Fibroblast of lung (primary cell): ENCODE results near the gene ST6GALNAC3. TPM values are rescaled to one million over a fixed set of nuclear protein-coding genes. Genes with fewer than 3 reads are reported as not detected.

Experiments
- DNase-seq, 2 donors: peaks; one replicate each; pipeline versions ENCODE4 v3.0.0 to v3.0.0-alpha.2; 2010; ENCODE audit warnings: low read depth in 2 of 2
- H2AFZ ChIP-seq: 2 replicates; pipeline ENCODE4 v1.5.1; 2012; ENCODE audit warnings: low read length, control low read depth, inconsistent platforms
- H3K27ac ChIP-seq: 2 replicates; pipeline ENCODE4 v1.5.1; 2011; ENCODE audit warnings: low read length, control low read depth; ENCODE audit not compliant: insufficient read depth
- H3K27me3 ChIP-seq: 2 replicates; pipeline ENCODE4 v1.5.1; 2011; ENCODE audit warnings: mild to moderate bottlenecking, low read length; ENCODE audit not compliant: control insufficient read depth, insufficient read depth
- H3K36me3 ChIP-seq: 2 replicates; pipeline ENCODE4 v1.5.1; 2011; ENCODE audit warnings: low read length; ENCODE audit not compliant: control insufficient read depth, insufficient read depth
- H3K4me1 ChIP-seq: 2 replicates; pipeline ENCODE4 v1.5.1; 2011; ENCODE audit warnings: low read length; ENCODE audit not compliant: control insufficient read depth, insufficient read depth; ENCODE audit errors: extremely low read depth
- H3K4me2 ChIP-seq: 2 replicates; pipeline ENCODE4 v1.5.1; 2011; ENCODE audit warnings: low read length, control low read depth; ENCODE audit not compliant: insufficient read depth; ENCODE audit errors: extremely low read depth
- H3K4me3 ChIP-seq, 4 experiments: fragments of 200-600 bp in 1 of 4; sonication (generic) in 1 of 4; replicated peaks in 1 of 4; 2 replicates each; pipeline ENCODE4 v1.5.1; 2011 to 2016; ENCODE audit warnings: low read length in 4 of 4, low read depth in 3 of 4, mild to moderate bottlenecking in 3 of 4, control low read depth in 2 of 4, inconsistent platforms in 1 of 4, mixed read lengths in 1 of 4; ENCODE audit not compliant: insufficient read depth in 1 of 4; ENCODE audit errors: control extremely low read depth in 1 of 4
- H3K79me2 ChIP-seq: 2 replicates; pipeline ENCODE4 v1.5.1; 2012; ENCODE audit warnings: mild to moderate bottlenecking, low read length, inconsistent platforms; ENCODE audit not compliant: control insufficient read depth, insufficient read depth
- H3K9ac ChIP-seq: 2 replicates; pipeline ENCODE4 v1.5.1; 2011; ENCODE audit warnings: mild to moderate bottlenecking, low read length, control low read depth; ENCODE audit not compliant: insufficient read depth
- H3K9me3 ChIP-seq: 2 replicates; pipeline ENCODE4 v1.5.1; 2012; ENCODE audit warnings: low read depth, low read length; ENCODE audit not compliant: control insufficient read depth, insufficient read depth
- H4K20me1 ChIP-seq: 2 replicates; pipeline ENCODE4 v1.5.1; 2011; ENCODE audit warnings: low read length; ENCODE audit not compliant: control insufficient read depth, insufficient read depth; ENCODE audit errors: extremely low read depth
- EZH2 ChIP-seq: IDR thresholded peaks from 2 replicates; pipeline ENCODE4 v1.5.1; 2012; ENCODE audit warnings: low read length, control low read depth, mild to moderate bottlenecking; ENCODE audit errors: missing control alignments
- polyA plus RNA-seq, 2 donors: library from polyadenylated mRNA; depleted of rRNA in 1 of 2; stranded (reverse) in 1 of 2; unstranded in 1 of 2; fragments of >200 nt; gene quantifications; 2 replicates each; pipeline ENCODE4 v1.2.1, GENCODE V29; 2011 to 2012; ENCODE audit warnings: missing spikeins in 1 of 2
- total RNA-seq: library from RNA; depleted of rRNA; stranded (reverse); fragments of >200 nt; gene quantifications from 2 replicates; pipeline ENCODE4 v1.2.1, GENCODE V29; 2014
- TF ChIP-seq, protein P1 (sequence below), 2 donors: IDR thresholded peaks in 1 of 2; conservative IDR thresholded peaks in 1 of 2; 1 replicate in 1 of 2; 2 replicates in 1 of 2; pipeline ENCODE4 v1.5.1; 2011 to 2012; ENCODE audit warnings: low read length in 2 of 2, control low read depth in 1 of 2, inconsistent platforms in 1 of 2, low read depth in 1 of 2, mild to moderate bottlenecking in 1 of 2

ST6GALNAC3 gene
- total and polyA plus RNA-seq, 2 donors (not counting 1 experiment from before 2014, with no cell fraction given) = 0.34 to 0.66 TPM

DNA sequence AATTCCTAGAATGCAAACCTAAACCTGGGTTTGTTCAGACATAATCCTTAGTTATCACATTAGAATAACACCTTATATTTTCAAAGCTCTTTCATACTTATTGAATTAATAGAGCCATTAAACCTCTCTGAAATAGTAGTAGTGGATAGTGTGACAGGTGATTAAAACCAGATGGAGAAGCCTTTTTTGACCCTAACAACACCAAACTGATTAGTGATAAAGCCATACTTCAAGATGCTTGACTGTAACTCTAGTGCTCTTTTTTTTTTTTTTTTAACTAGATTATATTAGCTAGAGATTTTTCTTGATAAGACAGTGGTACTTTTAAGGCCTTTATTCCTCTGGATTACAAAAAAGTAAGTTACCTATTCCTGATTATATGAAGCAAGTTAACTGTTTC is 190.1 kb downstream of the ST6GALNAC3 start:
- Histone ChIP-seq H2AFZ (no peak overlapping the region), H3K9ac (no peak overlapping the region), H3K79me2 (no peaks in the 10 kb centered on the region), H3K4me2 (no peak overlapping the region), H3K4me1 (no peaks in the 10 kb centered on the region), H3K9me3 (no peaks in the 10 kb centered on the region), H3K27me3 (no peaks in the 10 kb centered on the region), H3K4me3 (no peak overlapping the region), H3K27ac (no peak overlapping the region), H3K36me3 (no peaks in the 10 kb centered on the region), H4K20me1 (no peaks in the 10 kb centered on the region)
- DNase-seq = no peak
- TF ChIP-seq, protein P1, sequence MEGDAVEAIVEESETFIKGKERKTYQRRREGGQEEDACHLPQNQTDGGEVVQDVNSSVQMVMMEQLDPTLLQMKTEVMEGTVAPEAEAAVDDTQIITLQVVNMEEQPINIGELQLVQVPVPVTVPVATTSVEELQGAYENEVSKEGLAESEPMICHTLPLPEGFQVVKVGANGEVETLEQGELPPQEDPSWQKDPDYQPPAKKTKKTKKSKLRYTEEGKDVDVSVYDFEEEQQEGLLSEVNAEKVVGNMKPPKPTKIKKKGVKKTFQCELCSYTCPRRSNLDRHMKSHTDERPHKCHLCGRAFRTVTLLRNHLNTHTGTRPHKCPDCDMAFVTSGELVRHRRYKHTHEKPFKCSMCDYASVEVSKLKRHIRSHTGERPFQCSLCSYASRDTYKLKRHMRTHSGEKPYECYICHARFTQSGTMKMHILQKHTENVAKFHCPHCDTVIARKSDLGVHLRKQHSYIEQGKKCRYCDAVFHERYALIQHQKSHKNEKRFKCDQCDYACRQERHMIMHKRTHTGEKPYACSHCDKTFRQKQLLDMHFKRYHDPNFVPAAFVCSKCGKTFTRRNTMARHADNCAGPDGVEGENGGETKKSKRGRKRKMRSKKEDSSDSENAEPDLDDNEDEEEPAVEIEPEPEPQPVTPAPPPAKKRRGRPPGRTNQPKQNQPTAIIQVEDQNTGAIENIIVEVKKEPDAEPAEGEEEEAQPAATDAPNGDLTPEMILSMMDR (conservative IDR thresholded peaks at IDR 0.05 in 1 of 2, IDR thresholded peaks at IDR 0.05 in 1 of 2; ENCODE audit: low read depth in 1 of 2, low read length in 2 of 2) = no peak

DNA sequence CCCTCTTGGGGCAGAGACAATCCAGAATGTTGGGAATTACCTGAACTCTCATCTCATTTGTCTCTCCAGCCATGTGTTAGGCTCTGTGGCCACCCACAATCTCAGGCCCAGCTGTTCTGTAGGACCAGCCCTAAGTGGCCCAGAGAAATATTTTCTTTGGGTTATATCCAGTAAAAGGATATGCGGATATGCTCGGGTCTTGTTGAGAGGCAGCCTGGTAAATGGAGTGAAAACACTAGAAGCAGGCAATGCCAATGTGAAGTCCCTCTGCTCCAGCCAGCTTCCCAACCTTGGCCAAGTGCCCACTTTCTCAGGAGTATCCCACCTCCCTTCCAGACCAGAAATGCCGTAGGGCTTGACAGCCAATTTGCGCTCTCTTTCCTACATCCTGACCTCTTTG is 192.2 kb downstream of the ST6GALNAC3 start:
- H3K79me2 ChIP-seq = no peaks in the 10 kb centered on the region
- H3K4me1 ChIP-seq = no peaks in the 10 kb centered on the region
- no peak for DNase-seq

DNA sequence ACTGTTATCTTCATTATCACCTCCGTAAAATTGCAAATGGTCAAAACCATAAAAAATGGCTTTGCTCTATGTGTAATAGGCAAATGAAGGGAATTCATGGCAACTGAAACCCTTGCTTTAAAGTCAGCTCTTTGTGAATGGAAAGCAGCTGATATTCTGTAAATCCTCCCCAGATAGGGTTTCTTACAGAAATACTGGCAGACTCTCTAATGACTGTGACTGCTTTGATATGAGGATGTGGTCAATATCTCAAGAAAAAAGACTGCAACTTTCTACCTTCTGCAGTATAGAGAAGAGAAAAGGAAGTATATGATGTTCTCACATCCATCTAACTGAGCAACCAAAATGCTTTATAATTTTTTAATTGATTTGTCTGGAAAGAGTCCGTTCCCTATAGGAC is 193.1 kb downstream of the ST6GALNAC3 start:
- DNase-seq = no peak
- H3K36me3 ChIP-seq = no peaks in the 10 kb centered on the region
- H3K9me3 ChIP-seq = no peaks in the 10 kb centered on the region
- H3K4me2 ChIP-seq = no peak overlapping the region
- no peaks in the 10 kb centered on the region for H4K20me1 ChIP-seq
- H3K9ac ChIP-seq = no peak overlapping the region
- H2AFZ ChIP-seq = no peak overlapping the region
- TF ChIP-seq EZH2 = no peak
- TF ChIP-seq, protein P1 (conservative IDR thresholded peaks at IDR 0.05 in 1 of 2, IDR thresholded peaks at IDR 0.05 in 1 of 2; ENCODE audit: low read depth in 1 of 2, low read length in 2 of 2) = no peak
- H3K27ac ChIP-seq = no peak overlapping the region
- H3K4me1 ChIP-seq = no peaks in the 10 kb centered on the region
- no peak overlapping the region for H3K4me3 ChIP-seq
- no peaks in the 10 kb centered on the region for H3K79me2 ChIP-seq
- H3K27me3 ChIP-seq = no peaks in the 10 kb centered on the region

More for the DNA sequence above, 192.2 kb downstream of the ST6GALNAC3 start:
- Histone ChIP-seq H3K27me3 (no peaks in the 10 kb centered on the region), H3K36me3 (no peaks in the 10 kb centered on the region), H3K9me3 (no peaks in the 10 kb centered on the region), H2AFZ (no peak overlapping the region), H3K9ac (no peak overlapping the region), H4K20me1 (no peaks in the 10 kb centered on the region), H3K4me2 (no peak overlapping the region), H3K4me3 (no peak overlapping the region), H3K27ac (no peak overlapping the region)
- no peak for TF ChIP-seq EZH2
- TF ChIP-seq, protein P1 (conservative IDR thresholded peaks at IDR 0.05 in 1 of 2, IDR thresholded peaks at IDR 0.05 in 1 of 2; ENCODE audit: low read depth in 1 of 2, low read length in 2 of 2) = no peak
